NCI-H748 (cell line): ENCODE results near the gene CXorf65.

Experiments used
- DNase-seq: peaks from one replicate; lab custom pipeline; 2025; ENCODE audit not compliant: unreplicated experiment; lab: John Stamatoyannopoulos, UW

The CXorf65 gene

DNA sequence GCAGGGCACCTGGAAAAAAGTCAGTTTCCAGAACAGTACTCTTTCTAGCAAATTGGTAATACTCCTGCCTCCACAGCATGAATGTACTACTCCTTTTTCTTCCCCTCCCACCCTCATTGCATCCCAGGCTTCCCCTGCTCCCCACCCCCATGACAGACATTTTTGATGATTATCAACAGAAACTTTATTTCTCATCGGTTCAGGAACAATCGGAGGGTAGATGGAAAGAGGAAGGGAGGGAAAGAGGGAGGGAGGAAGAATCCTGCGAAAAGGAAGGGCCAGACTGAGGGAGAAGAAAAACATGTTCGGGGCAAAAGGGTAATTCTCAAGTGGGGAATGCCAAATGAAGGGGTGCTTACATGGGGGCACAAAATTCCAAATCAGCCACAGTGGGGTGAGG is 705 bp upstream of the CXorf65 start:
- DNase-seq = no peak

DNA sequence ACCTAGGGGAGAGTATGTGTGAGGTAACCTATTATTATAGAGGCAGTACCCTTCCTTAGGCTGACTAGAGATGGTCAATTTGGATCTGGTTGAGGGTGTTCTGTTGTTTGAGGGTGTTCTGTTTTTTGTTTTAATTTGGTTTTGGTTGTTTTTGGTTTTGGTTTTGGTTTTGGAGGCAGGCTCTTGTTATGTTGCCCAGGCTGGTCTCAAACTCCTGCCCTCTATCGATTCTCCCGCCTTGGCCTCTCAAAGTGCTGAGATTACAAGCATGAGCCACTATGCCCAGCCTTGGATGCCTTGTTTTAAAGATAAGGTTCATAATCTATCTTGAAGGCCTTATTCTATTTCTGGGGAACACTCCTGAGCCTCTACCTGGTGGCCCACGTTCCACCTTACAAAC is 912 bp downstream of the CXorf65 start:
- DNase-seq = no peak

DNA sequence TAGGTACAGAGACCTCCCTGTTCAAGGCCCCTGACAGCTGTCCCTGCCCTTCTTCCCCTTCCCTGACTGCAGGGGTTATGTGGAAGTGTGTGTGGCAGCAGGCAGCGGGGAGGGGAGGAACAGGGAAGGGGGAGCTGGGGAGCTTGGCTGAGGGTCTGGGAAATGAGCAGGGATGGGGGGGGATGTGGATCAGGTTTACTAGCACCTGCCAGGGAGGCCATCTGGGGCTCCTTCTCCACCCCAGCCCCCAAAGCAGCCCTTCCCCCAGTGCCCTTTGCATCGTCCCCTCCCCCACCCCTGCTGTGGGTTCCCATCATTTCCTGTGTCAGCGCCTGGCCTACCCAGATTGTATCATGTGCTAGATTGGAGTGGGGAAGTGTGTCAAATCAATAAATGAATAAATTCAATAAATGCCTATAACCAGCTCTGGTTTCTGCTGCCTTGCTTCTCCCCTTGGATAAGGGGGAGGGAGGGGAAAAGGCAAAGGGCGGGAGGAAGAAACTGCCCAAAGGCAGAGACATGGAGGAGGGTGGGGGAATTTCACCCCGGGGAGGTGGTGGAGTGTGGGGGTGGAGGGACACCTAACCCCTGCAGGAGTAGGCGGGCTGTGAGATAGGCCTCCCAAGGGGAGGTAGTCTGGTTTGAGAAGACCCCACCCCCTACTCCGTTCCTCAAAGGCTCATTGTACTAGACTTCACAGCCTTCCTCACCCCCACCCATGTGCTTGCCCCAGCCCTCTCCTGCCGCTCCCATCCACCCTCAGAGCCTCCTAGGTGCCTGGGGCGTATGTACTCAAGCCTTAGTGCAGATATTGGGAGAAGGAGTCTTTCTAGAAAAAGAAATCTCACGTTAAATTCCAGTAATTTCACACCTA is 3.2 kb downstream of the CXorf65 start:
- DNase-seq = no peak

DNA sequence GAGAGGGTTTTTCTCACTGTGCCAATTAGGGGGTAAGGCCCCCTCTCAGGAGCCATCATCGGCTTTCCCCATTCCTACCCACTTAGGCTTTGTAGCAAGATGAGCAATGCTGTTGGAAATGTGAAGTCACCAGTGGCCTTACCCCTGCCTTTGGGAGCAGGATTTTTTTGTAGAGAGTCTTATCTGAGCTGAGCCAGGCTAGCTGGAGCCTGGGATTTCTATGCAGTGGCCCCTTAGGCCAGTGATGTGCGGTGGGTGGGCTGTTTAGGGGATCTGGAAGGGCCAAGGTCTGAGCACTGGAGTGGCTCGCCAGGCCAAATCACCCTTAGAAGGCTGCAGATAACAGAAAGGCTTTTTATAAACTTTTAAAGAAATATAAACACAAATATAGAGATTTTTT is 4.2 kb downstream of the CXorf65 start:
- DNase-seq = no peak

DNA sequence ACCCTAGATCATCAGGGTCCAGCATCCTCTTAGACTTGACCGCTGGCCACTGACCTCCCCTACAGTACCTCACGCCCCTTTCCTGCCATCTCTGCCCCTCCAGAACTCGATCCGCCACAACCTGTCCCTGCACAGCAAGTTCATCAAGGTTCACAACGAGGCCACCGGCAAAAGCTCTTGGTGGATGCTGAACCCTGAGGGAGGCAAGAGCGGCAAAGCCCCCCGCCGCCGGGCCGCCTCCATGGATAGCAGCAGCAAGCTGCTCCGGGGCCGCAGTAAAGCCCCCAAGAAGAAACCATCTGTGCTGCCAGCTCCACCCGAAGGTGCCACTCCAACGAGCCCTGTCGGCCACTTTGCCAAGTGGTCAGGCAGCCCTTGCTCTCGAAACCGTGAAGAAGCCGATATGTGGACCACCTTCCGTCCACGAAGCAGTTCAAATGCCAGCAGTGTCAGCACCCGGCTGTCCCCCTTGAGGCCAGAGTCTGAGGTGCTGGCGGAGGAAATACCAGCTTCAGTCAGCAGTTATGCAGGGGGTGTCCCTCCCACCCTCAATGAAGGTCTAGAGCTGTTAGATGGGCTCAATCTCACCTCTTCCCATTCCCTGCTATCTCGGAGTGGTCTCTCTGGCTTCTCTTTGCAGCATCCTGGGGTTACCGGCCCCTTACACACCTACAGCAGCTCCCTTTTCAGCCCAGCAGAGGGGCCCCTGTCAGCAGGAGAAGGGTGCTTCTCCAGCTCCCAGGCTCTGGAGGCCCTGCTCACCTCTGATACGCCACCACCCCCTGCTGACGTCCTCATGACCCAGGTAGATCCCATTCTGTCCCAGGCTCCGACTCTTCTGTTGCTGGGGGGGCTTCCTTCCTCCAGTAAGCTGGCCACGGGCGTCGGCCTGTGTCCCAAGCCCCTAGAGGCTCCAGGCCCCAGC is 5.7 kb downstream of the CXorf65 start:
- DNase-seq = no peak

DNA sequence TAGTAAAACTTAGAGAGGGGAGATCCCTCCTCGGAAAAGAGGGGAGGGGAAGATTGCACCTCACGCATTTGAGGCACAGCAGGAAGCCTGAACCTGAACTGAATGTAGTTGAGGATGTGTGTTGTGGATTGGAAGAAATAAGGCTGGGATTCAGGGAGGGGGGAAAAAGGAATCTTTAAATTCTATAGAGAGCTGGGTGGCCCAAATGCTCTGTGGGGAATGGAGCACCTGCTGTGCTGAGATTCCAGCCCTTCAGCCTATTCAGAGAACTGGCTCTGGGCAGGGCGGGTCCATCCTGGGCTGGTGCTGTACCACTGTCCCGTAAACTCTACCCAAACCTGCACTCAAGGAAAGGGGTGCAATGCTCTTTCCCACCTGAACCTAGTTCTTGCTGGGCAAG is 6.8 kb downstream of the CXorf65 start:
- DNase-seq = no peak

DNA sequence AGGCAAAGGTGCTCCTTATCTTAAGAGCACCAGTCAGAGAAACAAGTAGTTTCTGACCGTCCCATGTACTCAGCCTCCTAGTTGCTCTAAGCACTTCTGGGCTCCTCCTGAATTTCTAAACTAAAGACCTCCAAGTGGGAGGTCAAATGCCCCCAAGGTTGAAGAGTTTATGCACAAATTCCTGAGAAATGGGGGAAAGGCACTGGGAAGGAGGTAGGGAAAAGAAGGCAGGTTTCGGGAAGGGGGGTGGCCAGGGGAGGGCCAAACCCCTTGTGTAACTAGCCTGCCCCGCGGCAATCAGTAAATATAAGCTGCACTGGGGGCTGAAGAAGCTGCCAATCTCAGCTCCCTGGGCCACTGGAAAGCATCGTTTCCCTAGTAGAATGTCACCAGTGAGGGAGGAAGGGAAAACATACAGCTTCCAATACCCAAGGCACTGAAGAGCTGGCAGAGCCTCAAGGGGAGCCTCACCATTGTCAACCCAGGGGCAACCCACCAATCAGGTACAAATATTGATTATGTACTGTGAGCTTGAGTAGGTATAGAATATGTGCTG is 7.5 kb downstream of the CXorf65 start:
- no peak for DNase-seq

DNA sequence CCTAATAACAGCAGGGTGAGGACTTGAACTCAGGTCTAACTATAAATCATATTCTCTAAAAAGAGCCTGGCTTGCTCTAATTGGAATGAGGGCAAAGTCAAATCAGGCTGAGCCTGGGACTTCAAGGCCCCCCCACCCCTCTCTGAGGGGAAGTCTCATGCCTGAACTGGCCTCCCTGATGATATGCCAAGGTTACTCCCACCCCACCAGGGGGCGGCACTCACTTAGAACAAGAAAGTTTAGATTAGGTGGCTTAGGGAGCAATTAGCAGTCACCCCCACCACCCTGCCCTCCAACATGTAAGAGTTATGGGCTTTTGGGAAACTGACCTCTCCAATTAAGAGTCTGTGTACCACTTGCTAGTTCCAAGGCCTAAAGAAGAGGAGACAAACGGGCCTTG is 8.2 kb downstream of the CXorf65 start:
- peak; percentile 24 for DNase-seq

DNA sequence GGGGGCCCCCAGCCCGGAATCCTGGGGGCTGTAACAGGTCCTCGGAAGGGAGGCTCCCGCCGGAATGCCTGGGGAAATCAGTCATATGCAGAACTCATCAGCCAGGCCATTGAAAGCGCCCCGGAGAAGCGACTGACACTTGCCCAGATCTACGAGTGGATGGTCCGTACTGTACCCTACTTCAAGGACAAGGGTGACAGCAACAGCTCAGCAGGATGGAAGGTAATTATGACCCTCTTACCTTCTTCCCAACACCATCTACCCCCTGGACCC is 9.8 kb downstream of the CXorf65 start:
- DNase-seq = no peak

DNA sequence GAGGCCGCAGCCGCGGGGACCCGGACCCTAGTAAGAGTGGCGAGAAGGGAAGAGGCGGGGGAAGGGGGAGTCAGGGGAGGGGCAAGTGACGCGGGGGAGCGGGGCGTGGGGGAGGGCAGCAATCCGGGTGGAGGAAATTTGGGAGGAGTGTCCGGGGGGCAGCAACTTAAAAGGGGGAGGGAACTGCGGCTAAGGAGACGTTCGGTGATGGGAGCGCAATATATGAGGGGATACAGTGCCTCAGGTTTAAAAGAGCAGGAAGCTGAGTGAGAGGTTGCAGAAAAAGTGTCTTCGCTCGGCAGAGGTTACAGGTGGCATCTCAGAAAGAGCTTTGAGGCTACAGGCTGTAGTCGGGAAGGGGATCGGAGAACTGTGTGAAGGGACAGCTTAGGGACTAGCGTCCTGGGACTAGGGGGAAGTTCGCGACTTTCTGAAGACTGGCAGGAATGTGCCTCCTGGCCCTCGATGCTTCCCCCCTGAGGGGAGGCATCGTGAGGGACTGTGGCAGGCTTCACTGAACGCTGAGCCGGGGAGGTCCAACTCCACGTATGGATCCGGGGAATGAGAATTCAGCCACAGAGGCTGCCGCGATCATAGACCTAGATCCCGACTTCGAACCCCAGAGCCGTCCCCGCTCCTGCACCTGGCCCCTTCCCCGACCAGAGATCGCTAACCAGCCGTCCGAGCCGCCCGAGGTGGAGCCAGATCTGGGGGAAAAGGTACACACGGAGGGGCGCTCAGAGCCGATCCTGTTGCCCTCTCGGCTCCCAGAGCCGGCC is 10.4 kb downstream of the CXorf65 start:
- peak; percentile 70 for DNase-seq

DNA sequence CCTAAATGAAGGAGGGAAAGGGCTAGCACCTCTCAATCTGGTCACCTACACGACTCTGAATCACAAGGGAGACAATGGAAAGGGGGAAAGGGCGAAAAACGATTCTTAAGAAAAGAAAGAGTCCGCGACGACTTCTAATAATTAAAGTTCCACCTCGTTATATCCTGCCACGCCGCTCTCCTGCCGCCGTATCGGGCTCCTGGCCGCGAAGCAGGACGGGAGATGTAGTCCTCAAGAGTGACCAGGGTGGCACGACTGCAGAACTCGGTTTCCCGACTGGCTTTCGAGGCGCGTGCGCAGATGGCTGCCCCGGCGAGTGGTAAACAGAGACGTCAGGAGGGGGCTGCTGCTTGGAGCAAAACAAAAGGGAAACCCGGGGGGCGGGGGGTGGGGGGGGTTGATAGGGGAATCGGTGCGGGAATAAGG is 11.0 kb downstream of the CXorf65 start, which contains the start of gene FOXO4:
FOXO4 (plus strand) TSS at position 297 of the 426 bp plus-strand sequence. CDS start 678 bp downstream, outside the sequence.
- peak; percentile 89 for DNase-seq

DNA sequence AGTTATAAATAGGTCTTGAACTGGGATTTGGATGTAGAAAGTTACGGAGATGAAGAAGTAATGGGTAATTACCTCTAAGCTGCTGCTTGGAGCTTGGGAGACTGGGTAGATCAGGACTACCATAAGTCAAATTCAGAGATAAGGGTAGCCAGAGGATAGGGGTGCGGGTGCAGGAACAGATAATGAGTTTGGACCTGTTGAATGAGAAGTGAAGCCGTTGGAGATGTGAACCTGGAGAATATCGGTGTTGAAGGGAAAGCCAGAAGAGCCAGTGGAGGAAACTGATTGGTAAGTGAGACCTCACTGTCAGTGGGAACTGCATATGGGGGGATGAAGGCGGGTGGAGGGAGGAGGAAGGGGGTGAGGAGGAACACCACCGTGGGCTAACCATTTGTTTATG is 11.5 kb downstream of the CXorf65 start:
- peak; percentile 4 for DNase-seq

DNA sequence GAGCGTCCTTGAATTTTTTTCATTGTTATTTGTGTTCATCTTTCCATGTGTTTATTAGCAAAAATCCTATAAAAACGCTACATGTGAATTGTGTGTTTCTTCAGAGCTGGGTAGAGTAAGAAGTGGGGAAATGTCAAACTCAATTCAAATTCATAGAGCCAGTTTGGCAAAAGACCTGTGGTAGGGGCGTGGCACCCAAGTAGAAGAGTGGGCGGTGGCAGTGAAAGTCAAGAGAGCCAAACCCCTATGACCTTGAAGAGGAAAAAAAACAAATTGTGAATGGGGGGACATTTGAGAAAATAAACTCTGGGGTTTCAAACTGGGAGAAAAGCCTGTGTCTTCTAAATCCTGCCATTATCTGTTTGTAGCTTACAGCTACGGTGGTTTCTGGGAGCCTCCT is 15.3 kb downstream of the CXorf65 start:
- DNase-seq = no peak

DNA sequence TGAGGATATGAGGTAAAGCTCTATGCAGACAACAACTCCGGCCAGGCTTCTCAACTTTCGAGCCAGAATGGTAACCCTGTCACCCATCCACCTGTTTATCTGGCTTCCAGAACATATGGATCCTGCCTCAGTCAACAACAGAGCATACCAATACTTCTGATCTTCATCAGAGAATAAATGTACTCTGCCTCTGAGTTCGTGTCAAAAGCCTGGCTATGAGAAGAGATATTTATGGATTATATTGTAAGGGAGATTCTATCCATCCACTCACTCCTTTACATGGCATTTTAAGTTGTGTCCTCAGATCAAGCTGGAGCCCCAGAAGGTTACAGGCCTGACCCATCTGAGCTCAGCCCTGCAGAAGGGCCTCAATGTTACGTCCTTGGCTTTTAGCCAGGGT is 20.6 kb downstream of the CXorf65 start:
- no peak for DNase-seq

DNA sequence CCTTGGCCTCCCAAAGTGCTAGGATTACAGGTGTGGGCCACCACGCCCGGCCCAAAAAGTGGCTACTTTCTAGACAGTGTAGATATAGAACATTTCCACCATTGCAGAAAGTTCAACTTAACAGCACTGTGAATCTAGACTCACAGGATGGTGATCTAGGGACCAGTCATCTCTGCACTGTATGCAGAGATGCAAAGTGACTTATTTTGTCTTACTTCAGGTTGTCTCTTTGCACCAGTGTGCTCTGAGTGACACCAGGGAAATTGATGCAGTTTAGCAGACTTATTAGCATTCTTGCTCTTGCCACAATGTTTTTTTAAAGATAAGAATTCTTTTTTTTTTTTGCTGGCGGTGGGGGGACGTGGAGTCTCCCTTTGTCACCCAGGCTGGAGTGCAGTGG is 23.7 kb downstream of the CXorf65 start:
- no peak for DNase-seq

DNA sequence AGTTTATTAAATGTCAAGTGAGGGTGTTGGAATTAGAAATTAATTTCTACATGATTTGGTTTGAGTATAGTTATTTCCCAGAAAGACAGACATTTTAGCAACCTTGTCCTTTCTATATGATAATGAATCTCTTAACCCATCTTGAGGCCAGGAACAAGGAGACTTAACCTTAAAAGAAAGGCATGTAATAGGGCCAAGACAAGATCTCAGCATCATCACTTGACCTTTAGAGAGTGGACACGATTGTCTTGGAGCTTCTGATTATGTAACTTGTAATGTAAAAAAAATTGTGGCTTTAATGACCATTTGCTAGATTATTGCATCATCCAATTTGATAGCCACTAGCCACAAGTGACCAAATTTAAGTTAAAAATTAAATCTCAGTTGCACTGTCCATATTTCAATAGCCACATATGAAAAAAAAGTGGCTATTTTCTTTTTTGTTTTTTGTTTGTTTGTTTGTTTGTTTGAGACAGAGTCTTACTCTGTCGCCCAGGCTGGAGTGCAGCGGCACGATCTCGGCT is 24.4 kb downstream of the CXorf65 start:
- DNase-seq = no peak

DNA sequence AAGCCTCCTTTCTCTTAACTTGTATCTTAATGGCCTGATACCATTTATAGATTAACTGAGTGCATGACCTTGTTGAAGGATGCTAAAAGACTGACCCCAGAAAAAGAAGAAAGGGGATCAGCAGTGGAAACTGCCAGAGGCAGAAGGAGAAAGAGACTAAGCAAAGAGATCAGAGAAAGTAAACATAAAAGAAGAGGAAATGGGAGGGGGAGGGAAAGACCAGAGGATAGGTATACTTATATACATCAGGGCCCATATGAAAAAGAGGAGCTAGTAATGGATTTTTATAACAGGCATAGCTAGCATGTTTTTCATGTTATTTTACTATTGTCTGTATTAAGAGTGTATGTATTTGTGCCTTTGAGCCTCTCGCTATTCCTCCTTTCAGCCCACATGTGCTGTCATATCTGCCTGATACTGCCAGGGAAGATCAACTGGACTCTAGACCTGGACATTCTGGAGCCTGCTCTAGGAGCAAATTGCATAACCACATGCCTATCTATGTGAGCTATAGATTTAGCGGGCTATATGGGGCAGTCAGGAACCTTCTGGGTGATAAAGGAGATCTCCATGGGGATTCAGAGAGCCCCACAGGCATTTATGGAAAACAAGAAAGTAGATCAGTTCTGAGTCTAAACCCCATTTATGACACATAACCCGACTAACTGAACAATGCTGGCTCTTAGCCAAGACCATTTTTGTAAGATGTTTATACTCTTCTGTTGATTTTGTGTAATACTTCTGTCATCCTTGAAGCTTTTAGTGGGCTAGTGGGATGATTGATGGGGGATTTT is 25.0 kb downstream of the CXorf65 start:
- DNase-seq = peak; percentile 1

DNA sequence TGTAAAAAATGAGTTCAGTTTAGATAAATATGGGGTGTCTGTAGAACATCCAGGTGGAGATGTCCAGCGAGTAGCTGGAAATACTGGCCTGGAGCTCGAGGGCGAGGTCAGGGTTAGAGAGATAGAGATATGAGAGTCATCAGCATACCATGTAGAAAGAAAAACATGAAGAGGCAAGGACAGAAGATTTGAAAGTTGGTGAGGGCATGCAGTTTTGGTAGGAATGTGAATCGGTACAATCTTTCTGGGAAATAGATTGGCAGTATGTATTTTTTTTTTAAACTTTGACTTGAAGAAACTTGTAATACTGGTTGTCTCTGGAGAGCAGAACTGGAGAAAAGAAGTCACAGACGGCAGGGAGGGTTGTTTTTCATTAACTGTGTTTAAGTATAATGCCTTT is 36.0 kb downstream of the CXorf65 start:
- DNase-seq = no peak

DNA sequence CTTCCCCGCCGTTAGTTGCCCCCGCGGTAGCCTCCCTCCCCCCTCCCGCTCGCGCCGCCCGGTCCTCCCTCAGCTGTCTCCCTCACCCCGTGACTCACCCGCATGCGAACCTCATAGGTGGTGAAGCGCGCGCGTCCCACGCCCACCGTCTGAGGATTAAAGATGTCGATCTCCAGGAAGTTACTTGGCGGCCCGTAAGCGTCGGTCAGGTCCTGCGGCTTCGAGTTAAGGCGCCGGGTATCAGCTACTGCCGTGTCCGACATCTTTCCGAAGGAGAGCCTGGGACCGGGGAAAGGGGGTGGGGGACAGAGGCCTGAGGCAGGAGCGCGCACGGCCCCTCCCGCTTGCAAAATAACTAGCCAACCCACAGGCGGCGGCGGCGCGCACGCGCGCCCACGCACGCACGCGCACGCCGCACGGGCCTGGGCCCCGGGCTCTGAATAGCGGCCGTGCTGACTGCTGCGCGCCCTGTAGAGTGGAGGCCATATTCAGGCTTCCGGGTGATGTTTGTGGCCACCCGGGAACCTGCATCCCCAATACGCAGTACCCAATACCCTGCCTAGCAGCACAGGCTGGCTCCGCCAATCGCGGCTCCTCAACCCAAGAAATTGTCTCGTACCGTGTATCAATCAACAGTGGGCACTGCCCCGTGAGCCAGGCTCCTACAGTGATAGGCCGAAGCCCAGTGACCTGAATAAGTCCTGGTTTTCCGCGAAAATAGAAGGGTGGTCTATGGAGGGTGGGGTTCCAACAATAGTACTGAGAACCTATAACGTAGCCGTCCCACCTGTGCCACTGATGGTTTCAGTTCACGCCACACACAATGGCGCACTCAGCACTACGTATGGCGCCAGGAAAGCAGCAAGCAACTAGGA is 38.3 kb downstream of the CXorf65 start, which contains the start of gene SNX12:
SNX12 (minus strand) TSS at position 291 of the 875 bp plus-strand sequence; CDS start at position 263, 28 bp downstream.
- DNase-seq = peak; percentile 97
